Right lobe of liver (tissue), 6 donors: ENCODE results near the gene GRAP2. TPM values are rescaled to one million over a fixed set of nuclear protein-coding genes. Genes with fewer than 3 reads are reported as not detected.

Experiments
- ATAC-seq, 4 donors: fragments of 200-7000 bp; cut with Tn5 transposase; one replicate each; pipeline ENCODE4 v1.9.1; 2020; ENCODE audit warnings: mild to moderate bottlenecking in 4 of 4, moderate library complexity in 4 of 4
- DNase-seq, 3 donors: peaks; one replicate each; pipeline ENCODE4 v3.0.0-alpha.2; 2020
- H3K27ac ChIP-seq, 3 donors: fragments of 200-600 bp; one replicate each; pipeline ENCODE4 v1.8.0; 2022
- H3K27me3 ChIP-seq, 2 donors: fragments of 200-600 bp; one replicate each; pipeline ENCODE4 v1.8.0; 2022
- H3K36me3 ChIP-seq, 4 donors: fragments of 200-600 bp; sonication (generic) in 1 of 4; one replicate each; pipeline versions ENCODE4 v1.5.1 to v1.8.0; 2017 to 2022; ENCODE audit warnings: control low read depth in 1 of 4
- H3K4me1 ChIP-seq, 4 donors: fragments of 200-600 bp; sonication (generic) in 1 of 4; one replicate each; pipeline versions ENCODE4 v1.5.1 to v1.8.0; 2017 to 2022; ENCODE audit warnings: control low read depth in 1 of 4
- H3K4me3 ChIP-seq, 3 donors: fragments of 200-600 bp; one replicate each; pipeline ENCODE4 v1.8.0; 2022
- H3K9me3 ChIP-seq, 4 donors: fragments of 200-600 bp; sonication (generic) in 1 of 4; one replicate each; pipeline versions ENCODE4 v1.5.1 to v1.8.0; 2017 to 2022; ENCODE audit warnings: control low read depth in 1 of 4
- CTCF ChIP-seq, 4 donors: fragments of 200-600 bp in 3 of 4; fragments of 450-650 bp in 1 of 4; IDR thresholded peaks; one replicate each; pipeline versions ENCODE4 v1.5.1 to v1.8.0; 2016 to 2022; ENCODE audit warnings: antibody characterized with exemption in 4 of 4, mild to moderate bottlenecking in 2 of 4
- POLR2A ChIP-seq: fragments of 450-650 bp; IDR thresholded peaks from one replicate; pipeline ENCODE4 v1.6.1; 2017; ENCODE audit warnings: antibody characterized with exemption, mild to moderate bottlenecking
- WGBS: methylation state at CpG from one replicate; pipeline ENCODE4 v1.1.6; 2018; ENCODE audit warnings: low coverage, low lambda C conversion rate; ENCODE audit not compliant: insufficient coverage; ENCODE audit errors: missing lambda C conversion rate; 5-methylcytosine and 5-hydroxymethylcytosine counted together
- intact Hi-C, 2 donors: fragments of 100-400 bp; cut with DNase I; formaldehyde crosslinking; loops; one replicate each; pipeline versions ENCODE4 v1.11.2 to v1.14.1; 2022
- total RNA-seq, 6 experiments: library from RNA; depleted of rRNA in 2 of 6; stranded (reverse); fragments of >200 nt in 2 of 6; fragmentation: NEBNext Ultra II Directional in 3 of 6; extraction: Animal tissue kit (Norgen Biotek cat#: 25700) in 3 of 6; gene quantifications; one replicate each; pipeline versions ENCODE4 v1.1.0 to v1.2.4, GENCODE V29; 2016 to 2023
- donor health status: DM: no; HTN: yes; CAD: no.
- donor health status: DM: no; HTN: no; CAD: no.
- donor health status: DM: no; HTN: no; CAD: no.
- donor health status: DM: no; HTN: yes; CAD: no.
- donor health status: DM: no; HTN: yes; CAD: no.

GRAP2 gene
- total RNA-seq, 6 experiments from 2014 or later, result 0.46 to 1.7 (median 0.74) TPM

DNA sequence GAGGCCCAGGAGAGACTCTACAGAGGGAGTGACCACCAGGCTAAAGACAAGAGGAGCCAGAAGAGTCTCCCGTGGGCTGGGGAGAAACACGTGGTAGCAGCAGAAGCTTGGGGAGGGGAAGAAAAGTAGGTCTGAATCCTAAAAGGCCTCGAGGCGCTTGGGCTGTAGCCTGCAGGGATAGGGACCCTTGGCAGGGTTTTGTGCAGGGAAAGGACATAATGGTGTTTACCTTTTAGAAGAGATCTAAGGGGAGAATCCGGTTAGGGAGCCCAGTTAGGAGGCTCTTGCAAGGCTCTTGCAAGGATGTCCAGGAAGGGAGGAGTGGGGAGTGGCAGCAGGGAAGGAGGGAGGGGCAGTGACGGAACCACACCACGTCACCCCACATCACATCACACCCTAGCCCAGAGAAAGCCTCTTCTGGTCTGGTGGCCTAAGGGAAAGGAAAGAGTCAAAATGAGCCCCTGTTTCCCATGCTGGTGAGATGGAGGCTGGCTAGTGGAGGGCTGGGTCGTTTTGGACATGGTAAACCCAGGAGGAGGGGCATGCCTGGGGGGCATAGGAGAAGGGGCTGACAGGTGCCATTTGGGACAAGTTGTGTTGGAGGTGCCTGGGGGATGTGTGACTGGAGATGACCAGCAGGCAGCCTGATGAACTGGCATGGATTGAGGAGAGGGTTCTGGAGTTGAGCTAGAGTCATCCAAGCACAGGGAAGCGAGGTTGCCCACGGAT is 87.7 kb downstream of the GRAP2 start:
- 80% methylated on average over 8 of the region's 10 CpGs for WGBS
- no peak for DNase-seq
- TF ChIP-seq POLR2A (no peak), CTCF (IDR thresholded peaks at IDR 0.05) (no peak)
- Histone ChIP-seq H3K4me1 (peaks cover 0 to 41% (median 12%) of the 10 kb centered on the region in 4 donors), H3K36me3 (no peaks in the 10 kb centered on the region), H3K4me3 (no peak overlapping the region), H3K27ac (no peak overlapping the region), H3K27me3 (no peaks in the 10 kb centered on the region), H3K9me3 (no peaks in the 10 kb centered on the region)
- intact Hi-C loops, result no loop called here
- ATAC-seq, result no peak

DNA sequence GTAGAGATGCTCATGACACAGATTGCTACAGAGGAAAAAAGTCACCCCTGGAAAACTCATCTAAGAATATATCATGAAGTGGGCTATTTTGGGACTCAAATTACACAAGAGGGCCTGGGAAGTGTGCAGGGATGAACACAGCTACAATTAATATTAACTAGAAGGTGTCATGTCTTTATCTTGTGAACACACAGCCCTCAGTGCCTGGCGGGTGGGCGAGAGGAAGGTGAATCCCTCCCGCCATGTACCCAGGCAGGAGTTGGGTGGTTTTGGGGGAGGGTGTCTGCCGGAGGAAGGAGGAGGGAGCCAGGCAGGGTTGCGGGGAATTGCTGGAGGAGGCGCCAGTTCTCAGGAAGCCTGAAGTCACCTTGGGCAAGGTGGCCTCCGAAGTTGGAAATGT is 88.7 kb downstream of the GRAP2 start:
- no peaks in the 10 kb centered on the region for H3K9me3 ChIP-seq
- H3K36me3 ChIP-seq, result no peaks in the 10 kb centered on the region
- peak overlapping the region in 2 of 3 donors; percentile 86 to 88 for H3K27ac ChIP-seq
- H3K4me1 ChIP-seq, result peaks cover 0 to 49% (median 12%) of the 10 kb centered on the region in 4 donors
- ATAC-seq (no peak), DNase-seq (no peak)
- no peak for TF ChIP-seq POLR2A
- no peak for TF ChIP-seq CTCF (IDR thresholded peaks at IDR 0.05)
- 76% methylated on average over 7 of the region's 7 CpGs for WGBS
- intact Hi-C loops, result no loop called here
- H3K27me3 ChIP-seq, result no peaks in the 10 kb centered on the region
- no peak overlapping the region for H3K4me3 ChIP-seq

GRCh38 chr22:39990686-39991085 is 89.8 kb downstream of the GRAP2 start:
- Histone ChIP-seq H3K4me3 (no peak overlapping the region), H3K27ac (peak overlapping the region in 2 of 3 donors; percentile 86 to 88), H3K36me3 (no peaks in the 10 kb centered on the region), H3K9me3 (no peaks in the 10 kb centered on the region), H3K4me1 (peaks cover 0 to 52% (median 12%) of the 10 kb centered on the region in 4 donors), H3K27me3 (no peaks in the 10 kb centered on the region)
- DNase-seq (no peak), ATAC-seq (peak; percentile 5 to 19 (median 14))
- no peak for TF ChIP-seq POLR2A
- no peak for TF ChIP-seq CTCF (IDR thresholded peaks at IDR 0.05)
- WGBS, result 31% methylated on average over 3 of the region's 3 CpGs
- intact Hi-C loops, result no loop called here

DNA sequence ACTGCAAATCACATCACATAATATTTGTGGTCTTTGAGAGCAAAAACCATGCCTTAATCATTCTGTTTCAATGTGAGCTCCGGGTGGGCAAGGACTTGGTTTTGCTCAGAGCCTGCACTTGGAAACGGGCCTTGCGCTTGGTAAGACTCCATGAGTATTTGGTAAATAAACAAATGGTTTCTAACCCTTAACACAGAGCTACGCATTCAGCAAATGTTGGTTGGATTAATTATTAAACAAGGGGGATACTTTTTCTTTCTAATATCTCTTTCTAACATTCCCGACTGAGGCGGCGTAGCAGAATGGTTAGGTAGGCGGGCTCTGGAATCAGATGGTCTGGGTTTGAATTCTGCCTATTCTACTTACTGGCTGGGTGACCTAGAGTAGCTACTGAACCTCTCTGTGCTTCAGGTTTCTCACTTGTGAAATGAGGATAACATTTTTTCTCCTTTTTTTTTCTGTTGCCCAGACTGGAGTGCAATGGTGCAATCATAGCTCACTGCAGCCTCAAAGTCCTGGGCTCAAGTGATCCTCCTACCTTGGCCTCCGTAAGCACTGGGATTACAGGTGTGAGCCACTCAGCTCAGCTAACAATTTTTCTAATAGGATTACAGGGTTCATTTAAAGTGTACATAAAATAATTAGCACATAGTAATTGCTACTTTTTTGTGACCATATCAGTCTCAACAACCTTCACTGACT is 90.4 kb downstream of the GRAP2 start:
- intact Hi-C loops, result no loop called here
- Histone ChIP-seq H3K36me3 (no peaks in the 10 kb centered on the region), H3K27me3 (no peaks in the 10 kb centered on the region), H3K9me3 (no peaks in the 10 kb centered on the region), H3K27ac (peak overlapping the region; percentile 43 to 88 (median 86)), H3K4me3 (no peak overlapping the region), H3K4me1 (peaks cover 0 to 58% (median 12%) of the 10 kb centered on the region in 4 donors)
- DNase-seq (peak in 1 of 3 donors; percentile 75), ATAC-seq (peak; percentile 62 to 72 (median 67))
- TF ChIP-seq POLR2A (no peak), CTCF (IDR thresholded peaks at IDR 0.05) (no peak)
- WGBS, result 30% methylated on average over 9 of the region's 9 CpGs
